NB4 (cell line): ENCODE results near the gene NDUFB1.

Experiments used
- CTCF ChIP-seq: IDR thresholded peaks from one replicate; pipeline ENCODE4 v1.5.1; 2012; ENCODE audit warnings: low read depth, low read length
- MAX ChIP-seq: IDR thresholded peaks from 2 replicates; pipeline ENCODE4 v1.6.1; 2011; ENCODE audit warnings: low read depth, low read length

GRCh38 chr14:92106143-92106926 lies 15.2 kb downstream of the NDUFB1 start, which contains the start of gene ATXN3:
- TF ChIP-seq CTCF: peak; percentile 84
- TF ChIP-seq MAX: peak; percentile 98
